ENCODE data around the gene NDP.

- TF ChIP-seq, protein P1, sequence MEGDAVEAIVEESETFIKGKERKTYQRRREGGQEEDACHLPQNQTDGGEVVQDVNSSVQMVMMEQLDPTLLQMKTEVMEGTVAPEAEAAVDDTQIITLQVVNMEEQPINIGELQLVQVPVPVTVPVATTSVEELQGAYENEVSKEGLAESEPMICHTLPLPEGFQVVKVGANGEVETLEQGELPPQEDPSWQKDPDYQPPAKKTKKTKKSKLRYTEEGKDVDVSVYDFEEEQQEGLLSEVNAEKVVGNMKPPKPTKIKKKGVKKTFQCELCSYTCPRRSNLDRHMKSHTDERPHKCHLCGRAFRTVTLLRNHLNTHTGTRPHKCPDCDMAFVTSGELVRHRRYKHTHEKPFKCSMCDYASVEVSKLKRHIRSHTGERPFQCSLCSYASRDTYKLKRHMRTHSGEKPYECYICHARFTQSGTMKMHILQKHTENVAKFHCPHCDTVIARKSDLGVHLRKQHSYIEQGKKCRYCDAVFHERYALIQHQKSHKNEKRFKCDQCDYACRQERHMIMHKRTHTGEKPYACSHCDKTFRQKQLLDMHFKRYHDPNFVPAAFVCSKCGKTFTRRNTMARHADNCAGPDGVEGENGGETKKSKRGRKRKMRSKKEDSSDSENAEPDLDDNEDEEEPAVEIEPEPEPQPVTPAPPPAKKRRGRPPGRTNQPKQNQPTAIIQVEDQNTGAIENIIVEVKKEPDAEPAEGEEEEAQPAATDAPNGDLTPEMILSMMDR (IDR thresholded peaks at IDR 0.05; ENCODE audit: insufficient read depth, low read depth, low read length): no peak
- TF ChIP-seq EZH2 (IDR thresholded peaks at IDR 0.05; ENCODE audit: insufficient read depth, low read length): no peak
Measured at GRCh38 chrX:43899878-43900815, 73.0 kb downstream of the NDP start.
